HUES6 (cell line): Measurements from ENCODE around the gene BLVRA.
"Not testable (repeated sequence)": the region's sequence is repeated elsewhere in the genome, so short reads cannot be mapped to it uniquely, and the experiment has no call there.

Experiments
- H3K27ac ChIP-seq: 2 replicates; pipeline ENCODE4 v1.7.0; 2013; ENCODE audit warnings: low read depth, mild to moderate bottlenecking, low read length, inconsistent platforms
- H3K27me3 ChIP-seq: 2 replicates; pipeline ENCODE4 v1.6.1; 2013; ENCODE audit warnings: low read length; ENCODE audit not compliant: control insufficient read depth, insufficient read depth
- H3K36me3 ChIP-seq: 2 replicates; pipeline ENCODE4 v1.6.1; 2013; ENCODE audit warnings: low read length; ENCODE audit not compliant: control insufficient read depth, insufficient read depth
- H3K4me1 ChIP-seq: 2 replicates; pipeline ENCODE4 v1.6.1; 2013; ENCODE audit warnings: low read length; ENCODE audit not compliant: control insufficient read depth, insufficient read depth
- H3K4me3 ChIP-seq: 2 replicates; pipeline ENCODE4 v1.5.1; 2013; ENCODE audit warnings: low read depth, low read length
- H3K9ac ChIP-seq: one replicate; pipeline ENCODE4 v1.6.1; 2013; ENCODE audit warnings: mild to moderate bottlenecking, low read length
- H3K9me3 ChIP-seq: 2 replicates; pipeline ENCODE4 v1.6.1; 2013; ENCODE audit warnings: low read depth, low read length; ENCODE audit not compliant: control insufficient read depth, insufficient read depth

The BLVRA gene

GRCh38 chr7:43729214-43729923 lies 29.1 kb upstream of the BLVRA start, which contains the start of gene COA1:
Gene COA1 (minus strand): TSS chr7:43729523. CDS start chr7:43648614, 80,909 bp downstream.
- Histone ChIP-seq H3K36me3 (0 out of 2 replicates have a peak, but pooled peaks cover 4% of the 10 kb centered on the region), H3K4me3 (peak within 1 kb of the TSS; percentile 88), H3K4me1 (no peaks in the 10 kb centered on the region), H3K9me3 (no peaks in the 10 kb centered on the region), H3K27me3 (no peaks in the 10 kb centered on the region), H3K9ac (peak within 1 kb of the TSS; percentile 92), H3K27ac (peak within 1 kb of the TSS; percentile 67; the same call in 1 of the 2 replicates)

DNA sequence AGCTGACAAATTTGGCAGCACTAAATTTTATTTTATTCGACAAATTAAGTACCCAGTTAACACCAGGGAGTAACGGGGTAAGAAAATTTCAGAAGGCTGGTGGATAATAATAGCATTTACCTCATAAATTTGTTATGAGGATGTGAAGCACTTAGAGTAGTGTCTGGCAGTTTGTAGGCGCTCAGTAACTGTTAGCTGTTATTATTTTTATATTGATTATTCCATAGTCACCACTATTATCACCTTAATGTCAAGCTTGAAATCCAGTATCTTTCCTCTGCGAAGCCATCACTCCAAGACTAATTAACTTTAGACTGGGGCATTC lies 28.6 kb upstream of the BLVRA start:
- H3K9ac ChIP-seq = peak overlapping the region; percentile 92
- H3K27ac ChIP-seq = peak overlapping the region; percentile 67; the same call in 1 of the 2 replicates
- H3K36me3 ChIP-seq = 0 out of 2 replicates have a peak, but pooled peaks cover 4% of the 10 kb centered on the region
- no peaks in the 10 kb centered on the region for H3K27me3 ChIP-seq
- H3K4me3 ChIP-seq = peak overlapping the region; percentile 88
- no peaks in the 10 kb centered on the region for H3K9me3 ChIP-seq
- H3K4me1 ChIP-seq = no peaks in the 10 kb centered on the region

GRCh38 chr7:43731494-43731893 lies 27.0 kb upstream of the BLVRA start:
- not testable (repeated sequence) for H3K4me3 ChIP-seq, H3K4me1 ChIP-seq, H3K36me3 ChIP-seq, H3K9ac ChIP-seq, H3K27me3 ChIP-seq, H3K9me3 ChIP-seq, H3K27ac ChIP-seq

DNA sequence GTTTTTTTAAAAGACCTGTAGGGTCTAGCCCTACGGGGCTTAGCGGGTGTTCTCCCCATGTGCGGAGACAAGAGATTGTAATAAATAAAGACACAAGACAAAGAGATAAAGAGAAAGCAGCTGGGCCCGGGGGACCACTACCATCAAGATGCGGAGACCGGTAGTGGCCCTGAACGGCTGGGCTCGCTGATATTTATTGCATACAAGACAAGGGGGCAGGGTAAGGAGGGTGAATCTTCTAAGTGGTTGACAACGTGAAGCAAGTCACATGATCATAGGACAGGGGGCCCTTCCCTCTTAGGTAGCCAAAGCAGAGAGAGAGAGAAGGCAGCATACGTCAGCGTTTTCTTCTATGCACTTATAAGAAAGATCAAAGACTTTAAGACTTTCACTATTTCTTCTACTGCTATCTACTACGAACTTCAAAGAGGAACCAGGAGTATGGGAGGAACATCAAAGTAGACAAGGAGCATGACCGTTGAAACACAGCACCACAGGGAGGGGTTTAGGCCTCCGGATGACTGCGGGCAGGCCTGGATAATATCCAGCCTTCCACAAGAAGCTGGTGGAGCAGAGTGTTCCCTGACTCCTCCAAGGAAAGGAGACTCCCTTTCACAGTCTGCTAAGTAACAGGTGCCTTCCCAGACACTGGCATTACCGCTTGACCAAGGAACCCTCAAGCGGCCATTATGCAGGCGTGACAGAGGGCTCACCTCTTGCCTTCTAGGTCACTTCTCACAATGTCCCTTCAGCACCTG lies 23.7 kb upstream of the BLVRA start:
- H3K4me1 ChIP-seq, H3K4me3 ChIP-seq, H3K27me3 ChIP-seq, H3K27ac ChIP-seq, H3K36me3 ChIP-seq, H3K9ac ChIP-seq, H3K9me3 ChIP-seq: not testable (repeated sequence)

GRCh38 chr7:43735403-43735801 lies 23.1 kb upstream of the BLVRA start:
- Histone ChIP-seq H3K9me3 (0 out of 2 replicates have a peak, but pooled peaks cover 2% of the 10 kb centered on the region), H3K9ac (no peak overlapping the region), H3K27me3 (no peaks in the 10 kb centered on the region), H3K36me3 (no peaks in the 10 kb centered on the region), H3K4me1 (no peaks in the 10 kb centered on the region), H3K4me3 (no peak overlapping the region), H3K27ac (no peak overlapping the region)

GRCh38 chr7:43735802-43736603 lies 22.5 kb upstream of the BLVRA start:
- H3K9me3 ChIP-seq = 0 out of 2 replicates have a peak, but pooled peaks cover 2% of the 10 kb centered on the region
- H3K9ac ChIP-seq = no peak overlapping the region
- no peaks in the 10 kb centered on the region for H3K36me3 ChIP-seq
- H3K4me1 ChIP-seq = no peaks in the 10 kb centered on the region
- no peaks in the 10 kb centered on the region for H3K27me3 ChIP-seq
- H3K27ac ChIP-seq = no peak overlapping the region
- H3K4me3 ChIP-seq = no peak overlapping the region

GRCh38 chr7:43737467-43738127 lies 20.9 kb upstream of the BLVRA start:
- Histone ChIP-seq H3K4me3 (no peak overlapping the region), H3K9me3 (0 out of 2 replicates have a peak, but pooled peaks cover 2% of the 10 kb centered on the region), H3K36me3 (no peaks in the 10 kb centered on the region), H3K27me3 (no peaks in the 10 kb centered on the region), H3K27ac (no peak overlapping the region), H3K9ac (no peak overlapping the region), H3K4me1 (no peaks in the 10 kb centered on the region)

DNA sequence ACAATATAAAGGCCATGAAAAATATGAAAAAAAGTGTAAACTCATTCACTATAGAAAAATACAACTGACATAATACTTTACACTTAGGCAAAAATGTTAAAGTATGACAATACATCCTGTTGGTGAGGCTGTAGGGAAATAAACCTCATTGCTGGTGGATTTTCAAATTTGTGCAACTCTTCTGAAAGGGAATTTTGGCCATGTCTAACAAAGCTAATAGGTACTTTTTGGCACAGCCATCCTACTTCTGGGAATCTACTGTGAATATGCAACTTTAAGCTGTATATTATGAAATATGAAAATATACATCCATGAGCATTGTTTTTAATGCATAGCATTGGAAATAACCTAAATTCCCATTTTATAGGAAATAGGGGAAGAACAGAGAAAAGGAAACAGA lies 15.8 kb upstream of the BLVRA start:
- 0 out of 2 replicates have a peak, but pooled peaks cover 2% of the 10 kb centered on the region for H3K9me3 ChIP-seq

GRCh38 chr7:43747328-43748105 lies 11.0 kb upstream of the BLVRA start:
- no peaks in the 10 kb centered on the region for H3K36me3 ChIP-seq
- H3K9ac ChIP-seq = no peak overlapping the region
- no peaks in the 10 kb centered on the region for H3K27me3 ChIP-seq
- H3K27ac ChIP-seq = no peak overlapping the region
- H3K4me1 ChIP-seq = peaks cover 6% of the 10 kb centered on the region; the same call in 1 of the 2 replicates
- no peak overlapping the region for H3K4me3 ChIP-seq
- no peaks in the 10 kb centered on the region for H3K9me3 ChIP-seq

More for the DNA sequence above, 15.8 kb upstream of the BLVRA start:
- Histone ChIP-seq H3K36me3 (no peaks in the 10 kb centered on the region), H3K27me3 (no peaks in the 10 kb centered on the region), H3K9ac (no peak overlapping the region), H3K27ac (no peak overlapping the region), H3K4me3 (no peak overlapping the region), H3K4me1 (no peaks in the 10 kb centered on the region)

- no peak overlapping the region for H3K27ac ChIP-seq
- H3K27me3 ChIP-seq = no peaks in the 10 kb centered on the region
- H3K4me3 ChIP-seq = no peak overlapping the region
- no peaks in the 10 kb centered on the region for H3K9me3 ChIP-seq
- H3K9ac ChIP-seq = no peak overlapping the region
- peaks cover 6% of the 10 kb centered on the region; the same call in 1 of the 2 replicates for H3K4me1 ChIP-seq
- no peaks in the 10 kb centered on the region for H3K36me3 ChIP-seq
These were observed 9.0 kb upstream of the BLVRA start for GRCh38 chr7:43749383-43749940.
